Vagina (tissue), 2 donors: ENCODE results near the gene CREB5.

Source experiments
- POLR2A ChIP-seq, 2 donors: fragments of 450-650 bp; IDR thresholded peaks; one replicate each; pipeline ENCODE4 v1.6.1; 2017; ENCODE audit warnings: antibody characterized with exemption in 2 of 2, mild to moderate bottlenecking in 2 of 2, moderate library complexity in 2 of 2
- TF ChIP-seq, protein P1 (sequence below), 3 experiments: fragments of 450-650 bp in 2 of 3; fragments of 200-600 bp in 1 of 3; sonication (generic) in 1 of 3; IDR thresholded peaks; one replicate each; pipeline ENCODE4 v1.5.1; 2017 to 2019; ENCODE audit warnings: antibody characterized with exemption in 3 of 3, mild to moderate bottlenecking in 2 of 3, moderate library complexity in 2 of 3

DNA sequence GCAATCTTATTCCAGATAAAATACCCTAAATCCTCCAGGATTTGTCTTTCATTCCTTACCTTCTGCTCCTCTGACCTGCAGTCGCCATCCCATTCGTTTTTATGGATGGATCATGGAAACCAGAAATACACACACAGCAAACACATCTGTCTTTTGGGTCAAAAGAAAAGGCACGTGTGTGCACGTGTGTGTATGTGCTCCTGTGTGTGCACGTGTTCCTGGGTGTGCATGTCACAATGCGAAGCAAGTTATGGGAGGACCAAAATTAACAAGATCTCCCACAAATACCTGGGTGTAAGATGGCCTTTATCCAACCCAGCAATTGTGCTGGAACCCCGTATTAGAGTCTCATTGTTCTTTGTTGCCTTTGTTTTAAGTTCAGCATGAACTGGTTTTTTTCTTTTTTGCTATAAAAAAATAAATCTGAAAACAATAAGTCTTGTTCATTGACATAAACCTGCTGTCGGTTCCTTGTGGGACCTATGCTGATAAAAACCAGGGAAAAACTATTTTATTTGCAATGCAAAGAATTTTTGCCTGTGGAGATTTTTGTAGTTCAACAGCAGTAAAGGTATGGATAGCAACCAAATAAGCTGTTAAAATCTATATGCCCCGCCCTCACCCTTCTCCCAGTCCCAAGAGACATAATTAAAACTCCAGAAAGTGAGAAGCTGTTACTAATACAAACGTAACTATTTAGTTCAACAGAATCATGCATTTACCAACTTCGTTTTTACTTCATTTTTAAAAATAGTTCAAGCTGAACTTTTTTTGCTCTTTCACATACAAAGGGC is 229.6 kb downstream of the CREB5 start:
- TF ChIP-seq, protein P1, sequence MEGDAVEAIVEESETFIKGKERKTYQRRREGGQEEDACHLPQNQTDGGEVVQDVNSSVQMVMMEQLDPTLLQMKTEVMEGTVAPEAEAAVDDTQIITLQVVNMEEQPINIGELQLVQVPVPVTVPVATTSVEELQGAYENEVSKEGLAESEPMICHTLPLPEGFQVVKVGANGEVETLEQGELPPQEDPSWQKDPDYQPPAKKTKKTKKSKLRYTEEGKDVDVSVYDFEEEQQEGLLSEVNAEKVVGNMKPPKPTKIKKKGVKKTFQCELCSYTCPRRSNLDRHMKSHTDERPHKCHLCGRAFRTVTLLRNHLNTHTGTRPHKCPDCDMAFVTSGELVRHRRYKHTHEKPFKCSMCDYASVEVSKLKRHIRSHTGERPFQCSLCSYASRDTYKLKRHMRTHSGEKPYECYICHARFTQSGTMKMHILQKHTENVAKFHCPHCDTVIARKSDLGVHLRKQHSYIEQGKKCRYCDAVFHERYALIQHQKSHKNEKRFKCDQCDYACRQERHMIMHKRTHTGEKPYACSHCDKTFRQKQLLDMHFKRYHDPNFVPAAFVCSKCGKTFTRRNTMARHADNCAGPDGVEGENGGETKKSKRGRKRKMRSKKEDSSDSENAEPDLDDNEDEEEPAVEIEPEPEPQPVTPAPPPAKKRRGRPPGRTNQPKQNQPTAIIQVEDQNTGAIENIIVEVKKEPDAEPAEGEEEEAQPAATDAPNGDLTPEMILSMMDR (IDR thresholded peaks at IDR 0.05) = no peak
- TF ChIP-seq POLR2A (IDR thresholded peaks at IDR 0.05) = no peak
